Eye (tissue), 1 donor: ENCODE measurements around the gene AHNAK.

Experiments used
- DNase-seq: peaks from one replicate; pipeline ENCODE4 v3.0.0-alpha.2; 2015

The AHNAK gene

DNA sequence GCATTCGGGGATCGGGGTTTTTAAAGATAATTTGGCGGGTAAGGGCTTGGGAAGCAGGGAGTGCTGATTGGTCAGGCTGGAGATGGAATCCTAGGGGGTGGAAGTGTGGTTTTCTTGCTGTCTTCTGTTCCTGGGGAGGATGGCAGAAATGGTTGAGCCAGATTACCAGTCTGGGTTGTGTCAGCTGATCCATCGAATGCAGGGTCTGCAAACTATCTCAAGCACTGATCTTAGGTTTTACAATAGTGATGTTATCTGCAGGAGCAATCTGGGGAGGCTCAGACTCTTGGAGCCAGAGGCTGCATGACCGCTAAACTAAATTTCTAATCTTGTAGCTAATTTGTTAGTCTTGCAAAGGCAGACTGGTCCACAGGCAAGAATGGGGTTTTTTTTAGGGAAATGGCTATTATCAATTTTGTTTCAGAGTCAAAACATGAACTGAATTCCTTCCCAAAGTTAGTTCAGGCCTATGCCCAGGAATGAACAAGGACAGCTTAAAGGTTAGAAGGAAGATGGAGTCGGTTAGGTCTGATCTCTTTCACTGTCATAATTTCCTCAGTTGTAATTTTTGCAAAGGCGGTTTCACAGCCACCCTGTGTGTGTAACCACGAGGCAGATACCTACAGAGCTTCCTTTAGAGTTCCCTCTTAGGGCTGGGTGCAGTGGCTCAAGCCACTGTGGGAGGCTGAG, 117.6 kb downstream of the AHNAK start:
- DNase-seq: no peak

- no peak for DNase-seq
Observed at GRCh38 chr11:62427630-62428233, 118.9 kb downstream of the AHNAK start.

DNA sequence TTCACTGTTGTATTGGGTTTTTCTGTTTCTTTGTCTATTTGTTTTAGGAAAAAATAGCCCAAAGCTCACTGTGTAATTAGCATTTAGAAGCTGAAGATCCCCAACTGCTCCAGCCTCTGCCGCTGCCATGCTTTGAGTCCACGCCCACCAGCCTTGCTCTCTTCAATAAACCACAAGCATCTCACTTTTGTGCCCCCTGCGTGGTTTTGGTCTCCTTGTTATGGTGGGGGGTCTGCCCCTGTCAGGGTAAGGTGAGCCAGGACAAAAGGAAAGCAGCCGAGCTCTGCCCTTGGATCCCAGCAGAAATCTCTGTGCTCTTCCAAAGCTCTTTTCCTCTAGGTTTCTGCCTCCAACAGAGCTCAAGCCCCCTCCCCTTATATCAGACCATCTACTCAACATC, 123.6 kb downstream of the AHNAK start:
- DNase-seq: no peak

DNA sequence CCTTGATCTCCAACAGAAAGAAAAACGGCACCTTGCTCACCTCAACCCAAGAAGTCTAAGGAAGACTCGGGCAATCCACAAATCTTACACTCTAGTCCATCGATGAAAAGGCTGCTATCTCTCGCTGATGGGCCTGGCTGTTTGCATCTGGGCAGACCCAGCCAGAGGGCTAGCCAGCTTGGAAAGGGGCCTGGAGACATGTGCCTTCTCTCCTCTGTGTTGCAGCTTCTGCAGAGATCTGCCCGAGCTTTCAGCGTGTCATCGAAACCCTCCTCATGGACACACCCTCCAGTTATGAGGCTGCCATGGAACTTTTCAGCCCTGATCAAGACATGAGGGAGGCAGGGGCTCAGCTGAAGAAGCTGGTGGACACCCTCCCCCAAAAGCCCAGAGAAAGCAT, 124.6 kb downstream of the AHNAK start:
- DNase-seq: no peak

DNA sequence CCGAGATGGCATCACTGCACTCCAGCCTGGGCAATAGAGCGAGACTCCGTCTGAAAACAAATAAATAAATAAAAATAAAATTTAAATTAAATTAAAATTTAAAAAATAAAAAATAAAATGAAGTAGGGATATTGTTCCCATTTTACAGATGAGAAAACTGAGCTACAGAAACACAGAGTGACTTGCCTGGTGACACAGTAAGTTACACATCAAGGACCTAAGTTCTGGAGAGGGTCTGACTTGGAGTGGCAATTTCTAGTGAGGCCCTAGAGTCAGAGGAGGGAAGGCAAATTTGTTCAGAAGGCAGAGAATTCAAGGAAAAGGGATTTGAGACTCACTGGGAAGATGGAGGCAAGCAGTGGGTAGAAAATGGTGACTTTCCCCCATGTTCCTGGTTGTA, 125.7 kb downstream of the AHNAK start:
- no peak for DNase-seq

DNA sequence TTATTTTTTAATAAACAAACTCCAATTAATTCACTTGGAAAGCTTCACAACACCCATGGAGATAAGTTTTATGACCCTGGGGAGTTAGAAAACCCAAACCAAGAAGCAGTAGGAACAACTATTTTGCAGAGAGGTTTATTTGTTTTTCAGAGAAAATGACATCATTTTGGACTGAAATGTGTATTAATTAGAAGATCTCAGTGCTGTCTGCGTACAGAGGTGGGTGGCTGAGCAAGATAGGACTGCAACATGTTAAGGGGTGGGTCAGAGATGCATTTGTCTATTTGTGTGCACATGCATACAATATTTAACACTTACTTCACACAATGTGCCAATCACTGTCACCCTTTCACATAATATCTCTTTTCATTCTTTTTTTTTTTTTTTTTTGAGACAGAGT, 126.7 kb downstream of the AHNAK start:
- DNase-seq: no peak

GRCh38 chr11:62419314-62419929, 127.2 kb downstream of the AHNAK start:
- peak; percentile 35 for DNase-seq

DNA sequence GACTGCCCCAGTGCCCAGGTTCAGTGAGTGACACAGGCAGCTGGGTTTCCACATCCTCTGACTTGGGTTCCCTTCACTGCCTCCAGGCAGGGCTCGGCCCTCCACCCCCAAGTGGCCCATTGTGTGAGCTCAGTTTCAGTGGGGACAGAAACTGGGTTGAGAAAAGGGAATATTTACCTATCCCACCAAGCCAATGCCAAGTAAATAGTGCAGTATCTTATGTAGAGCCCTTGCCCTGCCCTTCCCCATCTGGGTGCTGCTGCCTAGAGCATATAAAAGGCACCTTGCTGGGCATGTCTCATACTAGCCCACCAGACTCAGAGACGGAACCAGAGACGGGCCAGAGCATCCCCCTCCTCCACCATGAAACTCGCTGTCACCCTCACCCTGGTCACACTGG, 127.9 kb downstream of the AHNAK start, which contains the start of gene SCGB1A1:
TSS of gene SCGB1A1 (plus strand) at position 301 of the 400 bp plus-strand sequence. CDS start at position 364, 63 bp downstream.
- no peak for DNase-seq

DNA sequence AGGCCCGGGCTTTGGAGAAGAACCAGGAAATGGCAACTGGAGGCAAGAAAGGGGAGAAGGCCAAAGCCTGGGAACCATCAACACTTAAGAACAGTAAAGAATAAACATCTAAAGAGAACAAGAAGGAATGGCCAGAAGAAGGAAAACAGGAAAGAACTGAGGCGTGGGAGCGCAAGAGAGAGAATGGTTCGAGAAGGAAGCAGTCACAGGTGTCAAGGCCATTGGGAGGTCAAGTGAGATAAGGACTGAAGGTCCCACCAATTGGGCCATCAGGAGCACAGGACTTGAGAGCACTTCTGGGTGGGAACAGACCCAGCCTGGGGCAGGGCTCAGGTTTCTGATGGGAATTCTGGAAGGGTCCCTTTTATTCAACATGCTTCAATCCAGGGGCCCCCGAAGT, 128.5 kb downstream of the AHNAK start:
- DNase-seq: no peak

- DNase-seq: no peak
Observed at GRCh38 chr11:62416596-62416995, 130.0 kb downstream of the AHNAK start.

GRCh38 chr11:62413060-62413696, 133.4 kb downstream of the AHNAK start:
- no peak for DNase-seq

DNA sequence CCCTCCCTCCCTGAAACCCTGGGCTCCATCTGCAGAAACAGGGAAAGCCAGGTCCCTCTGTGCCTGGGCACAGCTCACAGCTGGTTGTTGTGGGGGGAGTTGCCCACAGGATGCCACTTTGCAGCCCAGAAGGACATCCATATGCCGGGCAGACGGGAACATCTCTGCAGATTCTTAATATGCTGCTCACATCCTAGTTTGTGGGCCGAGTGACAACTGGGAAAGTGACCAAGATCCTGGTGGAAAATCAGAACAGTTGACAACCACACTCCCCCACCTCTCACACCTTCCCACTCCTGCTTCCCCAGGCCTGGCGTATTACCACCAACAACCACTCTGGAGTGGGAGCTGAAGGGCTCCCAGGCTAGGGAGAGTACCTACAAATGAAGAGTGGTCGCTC, 135.1 kb downstream of the AHNAK start:
- DNase-seq: no peak

- no peak for DNase-seq
Observed at GRCh38 chr11:62410972-62411371, 135.6 kb downstream of the AHNAK start.

DNA sequence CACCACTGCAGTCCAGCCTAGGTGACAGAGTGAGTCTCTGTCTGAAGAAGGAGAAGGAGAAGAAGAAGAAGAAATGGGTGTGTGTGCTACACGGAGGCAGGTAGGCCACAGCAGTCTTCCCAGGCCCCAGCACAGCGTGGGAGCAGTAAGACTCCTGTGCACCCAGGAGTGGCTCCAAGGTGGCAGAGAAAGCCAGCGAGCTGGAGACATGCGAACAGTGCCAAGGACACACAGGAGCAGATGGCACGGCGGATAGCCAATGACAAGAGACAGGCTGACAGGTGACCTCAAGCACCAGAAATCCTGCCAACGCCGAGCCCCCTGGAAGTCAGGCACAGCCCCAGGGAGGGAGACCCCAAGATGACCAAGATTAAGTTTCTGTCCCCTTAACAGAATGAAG, 136.8 kb downstream of the AHNAK start:
- DNase-seq: no peak

- DNase-seq: no peak
Observed at GRCh38 chr11:62406034-62406433, 140.6 kb downstream of the AHNAK start.

GRCh38 chr11:62404901-62405300, 141.7 kb downstream of the AHNAK start:
- DNase-seq: no peak

GRCh38 chr11:62404435-62404834, 142.2 kb downstream of the AHNAK start:
- no peak for DNase-seq

DNA sequence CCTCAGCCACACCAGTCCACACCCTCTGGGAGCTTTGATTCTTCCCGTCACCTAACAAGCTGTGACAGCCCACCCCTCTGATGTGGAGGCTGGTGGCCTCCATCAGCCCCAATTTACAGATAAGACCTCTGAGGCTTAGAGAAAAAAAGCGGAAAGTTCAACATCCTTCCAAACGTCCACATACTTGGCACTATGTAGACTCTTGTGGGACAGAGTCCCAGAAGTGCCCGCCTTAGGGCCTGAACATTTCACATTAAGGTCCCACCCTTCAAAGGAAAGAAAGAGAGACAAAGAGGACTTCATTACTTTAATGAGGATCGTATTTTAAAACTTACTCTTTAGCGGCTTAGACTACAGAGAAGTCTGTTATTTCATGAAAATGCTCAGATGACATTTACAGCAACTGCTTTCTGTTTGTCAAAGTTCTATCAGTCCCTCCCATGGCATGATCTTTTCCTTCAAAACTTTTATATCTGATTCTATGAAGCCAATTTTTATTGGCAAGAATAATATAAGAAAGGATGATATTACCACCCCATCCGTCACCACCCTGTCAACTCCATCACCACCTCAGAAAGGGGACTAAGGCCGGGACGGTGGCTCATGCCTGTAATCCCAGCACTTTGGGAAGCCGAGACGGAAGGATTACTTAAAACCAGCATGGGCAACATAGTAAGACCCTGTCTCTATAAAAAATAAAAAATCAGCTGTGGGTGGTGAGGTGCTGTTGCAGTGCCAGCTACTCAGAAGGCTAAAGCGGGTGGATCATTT, 143.5 kb downstream of the AHNAK start:
- DNase-seq: no peak

DNA sequence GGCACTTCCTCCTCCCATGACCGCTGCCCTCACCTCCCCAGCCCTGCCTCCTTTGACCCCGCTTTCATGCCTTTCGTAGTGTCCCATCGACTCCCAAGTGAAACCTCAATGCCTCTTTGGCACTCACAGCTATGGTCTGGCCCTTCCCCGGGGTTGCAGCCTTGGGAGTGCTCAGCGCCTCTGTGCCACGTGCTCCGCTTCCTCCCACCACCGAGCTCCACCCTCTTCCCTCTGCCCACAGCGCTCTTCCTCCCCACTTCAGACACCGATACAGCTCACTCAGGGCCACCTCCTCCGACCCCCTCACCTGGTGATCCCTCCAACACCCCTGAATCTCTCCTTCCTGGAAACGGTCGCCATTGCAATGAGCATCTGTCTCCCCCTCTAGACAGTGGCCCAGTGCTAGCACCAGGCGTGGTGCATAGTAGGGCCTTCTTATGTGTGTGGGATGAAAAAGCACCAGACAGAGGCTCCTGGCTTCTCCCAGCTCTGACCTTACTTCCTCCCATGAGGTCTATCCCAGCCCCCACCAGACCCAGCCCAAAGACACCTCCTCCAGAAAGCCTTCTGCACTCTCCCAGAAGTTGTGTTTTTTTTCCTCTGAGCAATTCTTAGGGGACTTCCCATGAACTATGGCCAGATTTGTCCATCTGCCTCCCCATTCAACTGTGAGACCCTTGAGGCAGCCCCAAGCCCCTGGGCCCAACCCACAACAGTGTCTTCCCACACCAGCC, 144.2 kb downstream of the AHNAK start:
- DNase-seq: no peak

GRCh38 chr11:62401811-62402210, 144.8 kb downstream of the AHNAK start:
- DNase-seq: no peak

DNA sequence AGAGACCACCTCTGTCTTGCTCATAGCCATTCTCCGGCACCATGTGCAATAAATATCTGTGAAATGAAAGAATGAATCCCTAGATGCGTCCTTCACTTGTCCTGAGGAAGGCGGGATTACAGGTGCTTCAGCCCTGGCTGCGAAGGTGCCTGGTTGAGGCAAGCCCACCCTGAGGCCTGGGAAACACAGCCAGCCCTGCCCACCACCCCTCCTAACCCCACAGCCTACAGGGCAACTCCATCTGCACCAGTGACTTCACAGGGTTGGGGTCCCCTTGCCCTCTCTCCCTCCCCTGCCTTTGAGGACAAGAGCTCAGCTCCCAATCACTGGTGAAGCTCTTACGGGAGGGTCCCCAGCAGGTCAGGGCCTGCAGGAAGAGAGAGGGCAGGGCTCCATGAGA, 145.2 kb downstream of the AHNAK start:
- no peak for DNase-seq

GRCh38 chr11:62400760-62401159, 145.8 kb downstream of the AHNAK start:
- DNase-seq: peak; percentile 83
